Epithelial cell of esophagus (primary cell): ENCODE data around the gene PSAPL1.

ENCODE experiments used
- DNase-seq: peaks from one replicate; pipeline ENCODE4 v3.0.0; 2010; ENCODE audit warnings: low read depth
- H3K4me3 ChIP-seq: 2 replicates; pipeline ENCODE4 v1.5.1; 2011; ENCODE audit warnings: mild to moderate bottlenecking, low read length, control low read depth
- CTCF ChIP-seq: IDR thresholded peaks from 2 replicates; pipeline ENCODE4 v1.5.1; 2011; ENCODE audit warnings: low read depth, mild to moderate bottlenecking, low read length, control low read depth, inconsistent platforms; ENCODE audit not compliant: insufficient read depth; ENCODE audit errors: missing control alignments

Gene PSAPL1

DNA sequence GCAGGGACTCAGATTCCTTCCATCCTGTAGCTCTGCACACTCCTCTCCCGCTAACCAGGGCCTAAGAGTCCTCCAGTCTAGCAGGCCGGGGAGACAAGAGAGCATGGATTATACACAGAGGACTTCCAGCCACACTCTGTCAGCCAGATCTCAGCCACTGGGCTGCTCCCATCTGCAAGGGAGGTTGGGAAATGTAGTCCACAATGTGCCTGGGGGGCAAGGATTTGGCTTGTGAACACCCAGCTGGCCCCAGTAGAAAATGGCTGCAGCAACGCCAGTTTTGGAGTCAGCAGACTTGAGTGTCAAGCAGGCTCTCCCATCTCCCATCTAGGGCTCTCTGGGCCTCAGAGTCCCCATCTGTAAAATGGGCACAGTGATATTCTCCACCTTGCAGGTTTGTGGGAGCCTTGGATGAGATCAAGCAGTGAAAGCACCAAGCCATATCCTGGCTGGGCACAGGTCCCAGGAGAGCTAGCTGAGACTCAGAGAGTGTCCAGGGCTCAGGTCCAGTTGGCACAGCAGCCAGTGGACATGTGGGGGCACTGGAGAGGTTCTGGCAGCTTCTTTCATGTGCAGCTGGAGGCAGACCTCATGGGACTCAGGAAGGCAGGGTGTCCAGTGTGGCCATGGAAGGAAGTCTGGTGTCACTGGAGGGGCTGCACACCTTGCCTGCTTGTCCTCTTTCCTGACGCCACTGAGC is 14.6 kb downstream of the PSAPL1 start:
- DNase-seq: no peak
- H3K4me3 ChIP-seq: no peak overlapping the region
- TF ChIP-seq CTCF: no peak

GRCh38 chr4:7418131-7418943 is 16.4 kb downstream of the PSAPL1 start:
- no peak for DNase-seq
- H3K4me3 ChIP-seq: no peak overlapping the region
- no peak for TF ChIP-seq CTCF

DNA sequence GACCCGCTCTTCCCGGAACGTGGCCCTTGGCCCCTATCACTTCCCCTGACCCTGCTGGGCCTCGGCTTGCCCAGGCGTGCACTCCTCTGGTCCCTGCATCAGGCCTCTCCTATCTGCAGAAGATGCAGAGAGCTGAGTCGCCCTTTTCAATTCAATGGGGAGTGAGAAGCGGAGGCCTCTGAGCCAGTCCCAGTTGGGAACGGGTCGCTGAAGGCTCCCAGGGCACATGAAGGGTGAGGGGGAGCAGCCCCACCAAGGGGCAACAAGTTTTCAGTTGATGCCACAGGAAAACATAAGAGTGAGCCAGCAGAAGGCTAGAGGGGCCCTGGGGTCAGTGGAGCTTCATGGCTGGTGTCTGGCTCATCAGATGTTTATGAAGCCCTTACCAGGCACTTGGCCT is 17.1 kb downstream of the PSAPL1 start:
- no peak for TF ChIP-seq CTCF
- no peak for DNase-seq
- H3K4me3 ChIP-seq: no peak overlapping the region

DNA sequence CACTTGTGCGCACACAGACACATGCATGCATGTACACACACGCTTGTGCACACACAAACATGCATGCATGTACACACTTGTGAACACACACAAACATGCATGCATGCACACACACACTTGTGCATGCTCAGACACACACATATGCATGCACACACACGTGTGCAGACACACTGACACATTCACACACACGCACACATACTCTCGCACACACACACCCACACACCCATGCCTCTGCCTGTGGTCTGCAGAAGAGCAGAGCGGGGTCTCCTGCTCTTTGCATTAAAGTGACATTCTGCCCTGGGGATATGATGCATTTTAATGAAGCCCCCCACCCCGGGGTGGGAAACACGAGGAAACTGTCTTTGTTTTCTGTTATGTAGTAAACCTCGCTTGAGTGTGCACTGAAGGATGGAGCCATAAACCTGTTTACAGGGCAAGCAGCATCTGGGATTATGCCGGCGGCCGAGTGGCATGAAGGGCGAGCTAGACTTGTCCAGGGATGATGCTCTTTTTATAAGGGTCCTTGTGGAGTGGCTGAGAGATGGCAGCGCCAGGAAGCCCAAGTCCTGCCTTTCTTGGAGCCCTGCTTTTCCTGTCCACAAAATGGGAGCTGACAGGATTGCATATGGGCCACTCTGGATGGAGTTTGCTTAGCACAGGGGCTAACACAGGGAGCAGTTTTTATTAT is 17.8 kb downstream of the PSAPL1 start:
- DNase-seq: no peak
- no peak overlapping the region for H3K4me3 ChIP-seq
- no peak for TF ChIP-seq CTCF

DNA sequence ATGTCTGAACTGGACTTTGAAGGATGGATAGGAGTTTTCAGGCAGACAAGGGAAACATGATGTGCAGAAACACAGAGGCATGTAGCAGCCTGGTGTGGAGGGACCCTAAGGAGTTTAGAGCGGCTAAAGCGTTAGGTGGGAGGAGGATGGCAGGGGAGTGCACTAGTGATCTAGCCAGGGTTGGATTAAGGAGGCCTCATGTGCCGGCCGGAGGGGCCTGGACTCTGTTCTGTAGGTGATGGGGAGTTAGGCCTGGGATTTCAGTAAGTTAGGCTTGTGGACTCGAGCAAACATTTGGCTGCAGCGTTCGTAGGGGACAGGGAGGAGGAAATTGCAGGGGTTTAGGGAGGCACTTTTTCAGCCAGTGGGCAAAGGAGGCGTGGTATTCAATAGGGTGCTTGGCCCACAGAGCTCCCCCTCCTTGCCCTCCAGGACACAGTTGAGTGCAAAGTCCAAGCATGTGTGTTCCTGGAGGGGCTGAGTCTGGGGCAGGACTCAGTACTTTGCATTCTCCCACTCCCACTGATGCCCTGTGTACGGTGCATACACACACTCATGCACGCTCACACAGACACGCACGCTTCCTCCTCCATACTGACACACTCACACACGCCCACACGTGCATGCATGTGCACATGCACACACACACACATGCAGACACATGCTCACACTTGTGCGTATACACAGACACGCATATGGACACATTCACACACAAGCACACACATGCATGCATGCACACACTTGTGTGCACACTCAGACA is 18.6 kb downstream of the PSAPL1 start:
- no peak for DNase-seq
- no peak for TF ChIP-seq CTCF
- no peak overlapping the region for H3K4me3 ChIP-seq

- DNase-seq: no peak
- no peak for TF ChIP-seq CTCF
- no peak overlapping the region for H3K4me3 ChIP-seq
Observed at GRCh38 chr4:7414736-7415510, 19.8 kb downstream of the PSAPL1 start.
